Activated CD4-positive, alpha-beta T cell treated with anti-CD3 and anti-CD28 coated beads, Interleukin-2, amount 50 U/mL, for 4 hours (primary cell): Measurements from ENCODE around the gene ATP8A2.
"Not testable (repeated sequence)": the region's sequence is repeated elsewhere in the genome, so short reads cannot be mapped to it uniquely, and the experiment has no call there.

ENCODE experiments used
- DNase-seq, 2 experiments: peaks; one replicate each; pipeline ENCODE4 v3.0.0-alpha.2; 2020

ATP8A2 gene

DNA sequence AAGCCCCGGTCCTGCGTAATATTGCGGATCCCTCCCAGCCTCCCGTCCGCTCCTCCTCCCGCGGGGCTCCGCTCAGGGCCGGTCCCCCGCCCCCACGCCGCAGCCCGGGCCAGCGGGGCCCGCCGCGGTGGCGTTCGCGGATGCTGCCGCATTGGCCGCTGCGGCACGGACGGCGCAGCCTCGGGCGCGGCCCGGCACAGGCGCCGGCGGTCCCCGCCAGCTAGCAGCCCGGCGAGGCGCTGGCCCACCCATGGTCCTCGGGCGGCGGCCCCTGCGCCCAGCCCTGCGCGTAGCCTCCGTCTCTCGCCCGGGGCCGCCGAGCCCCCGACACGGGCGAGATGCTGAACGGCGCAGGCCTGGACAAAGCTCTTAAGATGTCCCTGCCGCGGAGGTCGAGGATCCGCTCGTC lies at the start of gene ATP8A2:
Gene ATP8A2 (plus strand): TSS at position 100 of the 409 bp plus-strand sequence. CDS start 239 bp downstream, at position 339.
- no peak for DNase-seq

DNA sequence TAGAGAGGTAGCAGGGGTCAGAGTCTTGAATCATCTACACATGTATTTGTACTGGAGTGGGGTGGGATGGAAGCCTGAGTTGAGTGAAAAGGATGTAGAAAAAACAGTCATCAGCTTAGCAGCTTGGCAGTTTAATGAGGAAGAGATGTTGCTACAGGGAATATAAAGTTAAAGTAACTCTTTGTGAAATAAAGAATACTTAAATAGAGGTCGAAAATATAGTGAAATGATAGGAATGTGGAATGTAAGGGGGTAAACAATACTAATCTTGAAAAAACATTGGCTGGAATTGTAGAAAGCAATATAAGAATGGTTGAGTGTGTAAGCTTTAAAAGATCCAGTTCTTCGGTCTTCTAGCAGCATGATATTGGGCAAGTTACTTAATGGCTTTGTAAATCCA lies 47.7 kb upstream of the ATP8A2 start:
- no peak for DNase-seq

DNA sequence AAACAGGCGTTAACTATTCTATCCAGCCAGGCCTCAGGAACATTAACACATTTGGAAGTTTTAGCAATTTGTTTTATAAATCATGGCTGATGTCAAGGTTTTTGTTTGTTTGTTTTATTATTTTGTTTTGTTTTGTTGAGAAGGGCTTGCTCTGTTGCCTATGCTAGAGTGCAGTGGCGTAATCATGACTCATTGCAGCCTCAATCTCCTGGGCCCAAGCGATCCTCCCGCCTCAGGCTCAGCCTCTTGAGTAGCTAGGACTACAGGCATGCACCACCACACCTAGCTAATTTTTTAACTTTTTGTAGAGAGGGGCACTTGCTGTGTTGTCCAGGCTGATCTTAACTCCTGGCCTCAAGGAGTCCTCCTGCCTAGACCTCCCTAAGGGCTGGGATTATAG lies 42.1 kb upstream of the ATP8A2 start:
- DNase-seq = no peak

DNA sequence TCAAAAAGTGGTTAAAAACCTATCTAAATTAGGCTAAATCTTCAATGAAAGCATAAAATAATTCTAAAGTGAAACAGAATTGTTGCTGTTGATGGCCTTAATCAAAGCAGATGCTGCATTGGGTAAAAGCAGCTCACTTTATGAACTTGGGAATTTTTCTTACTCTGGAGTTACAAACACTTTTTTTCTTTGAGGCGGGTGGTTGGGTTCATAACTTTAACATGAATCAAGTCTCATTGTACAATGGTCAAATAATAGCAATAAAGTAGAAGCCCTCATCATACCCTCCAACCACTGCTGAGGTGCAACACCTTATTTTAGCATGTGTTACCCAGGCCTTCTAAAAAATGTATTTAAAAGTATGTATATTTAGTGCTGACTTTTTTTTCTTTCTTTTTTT lies 41.2 kb upstream of the ATP8A2 start:
- DNase-seq = no peak

DNA sequence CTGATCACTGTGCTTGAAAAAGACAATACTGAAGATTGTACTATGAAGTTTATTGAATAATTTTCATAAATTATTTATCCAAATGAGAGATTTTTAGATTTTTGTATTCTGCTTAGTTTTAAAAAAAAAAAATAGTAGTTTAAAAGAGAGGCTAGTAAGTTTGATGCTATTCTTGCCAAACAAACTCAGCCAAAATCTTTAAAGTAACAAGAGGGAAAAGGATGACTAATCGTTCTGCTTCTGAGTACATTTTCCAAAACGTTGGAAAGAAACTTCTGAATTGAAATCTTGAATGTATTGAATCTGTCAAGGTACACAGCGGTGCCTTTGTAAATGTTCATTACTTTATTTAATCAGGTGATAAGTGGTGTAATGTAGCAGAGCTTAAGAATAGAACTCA lies 35.9 kb upstream of the ATP8A2 start:
- no peak for DNase-seq

DNA sequence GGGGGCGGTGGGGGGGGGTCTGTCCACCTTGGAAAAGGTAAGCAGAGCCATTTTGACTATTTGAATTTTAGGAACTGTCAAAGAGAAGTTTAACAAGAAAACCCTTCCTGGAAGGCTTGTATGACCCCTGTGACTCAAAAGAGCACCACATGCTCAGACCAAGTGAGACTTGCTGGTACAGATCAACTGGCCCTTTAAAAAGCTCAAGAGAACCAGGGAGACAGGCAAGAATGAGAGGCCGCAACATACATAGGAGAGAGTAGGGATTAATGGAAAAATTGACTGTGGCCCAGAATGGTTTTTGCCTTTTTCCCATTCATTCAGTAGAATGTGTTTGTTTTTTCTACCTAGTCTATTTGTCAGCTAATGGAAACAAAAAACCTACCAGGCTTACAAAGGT lies 26.2 kb upstream of the ATP8A2 start:
- DNase-seq = no peak

DNA sequence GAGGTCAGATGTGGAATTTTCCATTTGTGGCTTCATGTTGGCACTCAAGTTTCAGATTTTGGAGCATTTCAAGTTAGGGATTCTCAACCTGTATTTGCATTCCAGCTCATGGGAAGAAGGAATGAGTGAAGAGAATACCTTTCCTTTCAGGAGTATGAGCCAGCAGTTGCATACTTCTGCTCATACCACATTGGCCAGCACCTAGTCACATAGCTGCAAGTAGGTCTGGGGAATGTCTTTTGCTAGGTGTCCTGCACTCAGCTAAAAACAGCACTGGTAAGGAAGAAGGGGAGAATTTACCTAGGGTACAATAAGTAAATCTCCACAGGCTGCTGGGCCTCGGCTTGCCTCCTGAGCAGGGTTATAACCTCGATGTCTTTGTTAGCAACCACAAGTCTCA lies 24.6 kb upstream of the ATP8A2 start:
- DNase-seq = no peak

DNA sequence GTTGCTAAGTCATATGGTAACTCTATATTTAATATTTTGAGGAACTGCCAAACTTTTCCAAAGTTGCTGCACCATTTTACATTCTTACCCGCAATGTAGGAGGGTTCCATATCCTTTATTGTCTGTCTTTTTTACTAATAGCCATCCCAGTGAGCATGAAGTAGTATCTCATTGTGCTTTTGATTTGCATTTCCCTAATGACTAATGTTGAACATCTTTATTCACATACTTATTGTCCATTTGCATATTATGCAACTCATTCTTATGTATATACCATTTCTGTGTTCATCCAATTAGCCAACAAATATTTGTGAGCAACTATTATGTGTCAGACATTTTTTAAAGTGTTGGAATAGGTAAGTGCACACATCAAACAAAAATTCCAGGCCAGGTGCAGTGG lies 20.4 kb upstream of the ATP8A2 start:
- DNase-seq = no peak

DNA sequence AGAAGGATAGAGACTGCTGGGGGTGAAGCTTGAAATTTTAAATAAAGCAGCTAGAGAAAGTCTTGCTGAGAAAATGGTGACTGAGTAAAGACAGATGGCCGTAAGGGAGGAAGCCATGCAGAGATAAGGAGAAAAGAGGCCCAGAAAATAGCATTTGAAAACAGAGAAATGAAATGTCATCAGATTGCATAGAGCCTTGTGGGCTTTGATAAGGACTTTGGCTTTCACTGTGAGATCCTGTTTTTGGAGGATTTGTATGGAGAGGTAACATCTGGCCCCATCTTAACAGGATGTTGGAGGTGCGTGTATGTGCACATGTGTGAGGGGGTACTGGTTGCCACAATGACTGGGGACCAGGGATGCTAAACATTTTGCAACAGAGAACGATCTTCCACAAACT lies 19.5 kb upstream of the ATP8A2 start:
- DNase-seq = no peak

DNA sequence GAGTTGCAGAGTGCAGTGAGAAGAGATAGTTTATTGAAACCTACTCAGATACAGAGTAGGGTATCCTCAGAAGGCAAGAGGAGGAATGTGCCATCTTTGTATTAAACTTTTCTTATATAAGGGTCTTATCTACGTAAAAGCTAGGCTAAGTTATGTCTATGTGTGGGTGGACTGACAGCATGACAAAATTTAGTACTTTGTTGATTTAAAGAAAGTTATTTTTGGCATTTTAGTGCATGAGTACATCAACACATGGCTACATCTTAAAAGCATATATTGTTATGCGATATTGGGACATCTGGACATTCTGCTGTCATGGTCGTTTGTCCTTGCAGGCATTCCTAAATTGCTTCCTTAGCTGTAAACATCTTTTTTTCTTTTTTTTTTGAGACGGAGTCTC lies 19.0 kb upstream of the ATP8A2 start:
- no peak for DNase-seq

DNA sequence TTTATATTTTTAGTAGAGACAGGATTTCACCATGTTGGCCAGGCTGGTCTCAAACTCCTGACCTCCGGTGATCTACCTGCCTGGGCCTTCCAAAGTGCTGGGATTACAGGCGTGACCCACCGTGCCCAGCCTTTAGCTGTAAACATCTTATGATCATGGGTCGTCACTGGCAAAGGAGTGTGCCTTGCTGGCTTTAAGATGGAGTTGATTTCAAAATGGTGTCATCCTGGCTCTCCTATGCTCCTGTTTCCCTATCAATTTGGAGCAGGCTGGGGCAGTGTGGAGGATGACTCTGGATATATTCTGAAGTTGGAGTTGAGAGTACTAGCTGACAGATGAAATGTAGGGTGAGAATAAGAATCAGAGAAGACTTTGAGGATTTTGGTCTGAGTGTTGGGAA lies 18.4 kb upstream of the ATP8A2 start:
- no peak for DNase-seq

DNA sequence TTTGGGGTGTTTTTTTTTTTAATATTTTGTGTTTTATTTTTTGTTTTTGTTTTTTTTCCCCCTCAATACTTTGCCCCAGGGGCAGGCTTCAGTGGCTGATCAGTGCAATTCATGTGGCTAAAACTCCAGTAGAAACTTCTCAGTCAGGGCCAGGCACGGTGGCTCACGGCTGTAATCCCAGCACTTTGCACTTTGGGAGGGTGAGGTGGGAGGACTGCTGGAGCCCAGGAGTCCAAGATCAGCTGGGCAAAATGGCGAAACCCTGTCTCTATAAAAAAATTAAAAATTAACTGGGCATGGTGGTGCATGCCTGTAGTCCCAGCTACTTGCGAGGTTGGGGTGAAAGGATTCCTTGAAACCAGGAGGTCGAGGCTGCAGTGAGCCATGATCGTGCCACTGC lies 17.4 kb upstream of the ATP8A2 start:
- no peak for DNase-seq

DNA sequence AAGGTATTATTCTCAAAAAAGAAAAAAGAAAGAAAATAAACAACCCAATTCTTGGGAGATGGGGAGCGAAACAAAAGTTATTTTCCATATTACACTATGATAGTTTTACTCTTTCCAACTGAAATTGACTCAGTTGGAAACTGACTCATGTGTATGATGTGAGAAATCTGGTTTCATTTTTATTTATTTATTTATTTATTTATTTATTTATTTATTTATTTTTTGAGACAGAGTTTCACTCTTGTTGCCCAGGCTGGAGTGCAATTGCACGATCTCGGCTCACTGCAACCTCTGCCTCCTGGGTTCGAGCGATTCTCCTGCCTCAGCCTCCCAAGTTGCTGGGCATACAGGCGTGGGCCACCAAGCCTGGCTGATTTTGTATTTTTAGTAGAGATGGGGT lies 11.3 kb upstream of the ATP8A2 start:
- DNase-seq = not testable (repeated sequence)

DNA sequence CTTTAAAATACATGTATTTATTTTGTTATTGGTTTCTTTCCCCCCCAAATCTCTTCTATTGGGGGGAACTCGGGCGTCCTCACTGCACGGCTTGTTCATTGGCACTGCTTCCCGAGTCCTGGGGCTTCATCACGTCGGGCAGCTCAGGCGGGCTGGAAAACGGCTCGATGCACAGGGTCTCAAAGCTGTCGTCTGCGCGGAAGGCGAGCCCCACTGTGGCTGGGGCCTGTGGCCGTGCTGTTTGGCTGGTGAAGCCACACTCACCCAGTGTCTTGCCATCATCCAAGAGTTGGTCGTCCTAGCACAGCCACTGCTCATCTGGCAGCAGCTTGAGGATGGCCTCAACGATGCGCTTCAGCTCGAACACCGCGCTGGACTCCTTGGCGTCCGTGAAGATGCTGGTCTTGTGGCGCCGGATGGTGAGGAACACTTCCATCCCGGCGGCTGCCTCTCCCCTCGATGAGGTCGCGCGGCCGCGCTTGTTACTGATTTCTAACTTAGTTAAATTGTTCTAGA lies 6.0 kb upstream of the ATP8A2 start:
- DNase-seq = no peak

DNA sequence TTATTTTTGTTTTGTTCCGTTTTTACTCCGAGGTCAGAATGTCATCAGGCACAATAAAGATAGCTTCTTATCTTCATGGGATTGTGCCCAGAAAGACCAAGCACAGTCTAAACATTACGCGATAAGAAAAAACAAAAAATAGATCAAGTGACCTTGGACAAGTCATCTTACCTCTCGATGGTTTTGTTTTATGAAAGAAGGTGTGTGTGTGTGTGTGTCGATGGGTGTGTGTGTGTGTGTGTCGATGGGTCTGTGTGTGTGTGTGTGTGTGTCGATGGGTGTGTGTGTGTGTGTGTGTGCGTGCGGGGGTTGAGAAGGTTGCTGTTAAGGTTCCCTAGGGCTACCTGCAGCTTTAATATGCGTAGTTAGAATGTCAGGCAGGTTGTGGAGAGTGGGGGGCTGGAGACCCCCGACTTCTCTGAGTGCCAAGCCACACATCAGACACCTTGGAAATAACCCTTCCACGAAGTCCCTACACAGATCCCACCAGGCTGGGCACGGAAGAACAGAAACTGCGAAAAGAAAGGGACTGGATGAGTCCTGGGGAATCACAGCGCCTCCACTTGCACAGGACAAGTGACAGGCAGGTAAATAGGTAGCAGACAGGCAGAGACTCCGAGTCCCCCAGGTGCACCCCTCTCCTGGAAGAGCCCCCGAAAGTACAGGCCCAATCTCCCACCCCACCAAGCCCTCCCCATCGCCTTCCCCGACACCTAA lies 458 bp upstream of the ATP8A2 start:
- no peak for DNase-seq

DNA sequence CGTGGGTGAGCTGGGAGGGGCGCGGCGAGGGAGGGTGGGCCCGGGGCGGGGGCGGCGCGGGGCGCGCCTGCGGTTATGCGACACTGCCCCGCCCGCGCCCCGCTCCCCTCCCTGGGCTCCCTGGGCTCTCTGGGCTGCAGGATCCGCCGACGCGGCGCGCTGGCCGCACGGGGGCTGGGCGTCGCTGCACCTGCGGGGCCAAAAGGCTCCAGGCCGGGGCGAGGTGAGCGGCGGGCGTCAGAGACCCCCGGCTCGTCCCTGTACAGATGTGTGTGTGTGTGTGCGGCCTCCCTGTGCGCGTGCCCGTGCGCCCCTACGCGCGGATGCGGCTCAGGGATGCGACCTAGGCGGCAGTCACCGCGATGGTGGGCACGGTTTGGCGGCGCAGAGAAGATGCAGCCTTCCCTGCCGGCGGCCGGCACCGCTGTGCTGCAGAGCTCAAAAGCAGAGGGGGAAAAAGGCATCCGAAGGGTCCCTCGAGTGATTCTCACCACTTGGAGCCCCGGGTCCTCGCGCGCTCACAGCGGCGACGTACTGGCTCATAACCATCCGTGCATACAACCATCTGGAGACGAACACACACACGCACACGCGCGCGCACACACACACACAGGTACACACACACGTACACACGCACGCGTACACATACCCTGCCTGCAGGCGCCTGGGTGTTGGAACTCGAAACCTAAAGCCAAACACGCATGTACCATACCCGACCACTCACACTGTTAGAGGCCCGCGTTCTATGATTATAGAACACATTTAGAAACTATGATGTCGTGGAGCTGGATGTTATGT lies 709 bp downstream of the ATP8A2 start:
- no peak for DNase-seq

DNA sequence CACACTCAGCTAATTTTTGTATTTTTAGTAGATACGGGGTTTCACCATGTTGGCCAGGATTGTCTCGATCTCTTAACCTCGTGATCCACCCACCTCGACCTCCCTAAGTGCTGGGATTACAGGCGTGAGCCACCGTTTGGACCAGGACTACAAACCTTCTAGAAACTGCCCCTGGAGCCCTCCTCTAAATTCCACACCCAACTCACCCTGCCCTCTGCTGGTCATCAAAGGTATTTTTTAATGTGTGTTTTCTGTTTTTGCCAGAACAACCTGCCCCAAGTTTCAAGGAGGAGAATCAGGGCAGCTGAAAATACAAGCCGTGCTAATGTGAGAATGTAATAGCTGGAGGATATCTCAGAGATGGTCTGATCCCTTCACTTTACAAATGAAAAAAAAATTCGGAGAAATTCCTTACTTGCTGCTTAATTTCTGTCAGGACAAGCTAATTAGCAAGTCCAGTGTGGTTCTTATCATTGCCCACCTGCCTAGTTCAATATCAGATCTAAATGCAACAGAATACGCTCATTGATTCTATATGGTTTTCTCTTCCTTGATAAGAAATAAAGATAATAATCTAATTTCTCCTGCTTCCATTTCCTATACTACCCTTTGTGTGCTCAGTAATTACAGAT lies 4.1 kb downstream of the ATP8A2 start:
- peak in 1 of 2 experiments; percentile 13 for DNase-seq

DNA sequence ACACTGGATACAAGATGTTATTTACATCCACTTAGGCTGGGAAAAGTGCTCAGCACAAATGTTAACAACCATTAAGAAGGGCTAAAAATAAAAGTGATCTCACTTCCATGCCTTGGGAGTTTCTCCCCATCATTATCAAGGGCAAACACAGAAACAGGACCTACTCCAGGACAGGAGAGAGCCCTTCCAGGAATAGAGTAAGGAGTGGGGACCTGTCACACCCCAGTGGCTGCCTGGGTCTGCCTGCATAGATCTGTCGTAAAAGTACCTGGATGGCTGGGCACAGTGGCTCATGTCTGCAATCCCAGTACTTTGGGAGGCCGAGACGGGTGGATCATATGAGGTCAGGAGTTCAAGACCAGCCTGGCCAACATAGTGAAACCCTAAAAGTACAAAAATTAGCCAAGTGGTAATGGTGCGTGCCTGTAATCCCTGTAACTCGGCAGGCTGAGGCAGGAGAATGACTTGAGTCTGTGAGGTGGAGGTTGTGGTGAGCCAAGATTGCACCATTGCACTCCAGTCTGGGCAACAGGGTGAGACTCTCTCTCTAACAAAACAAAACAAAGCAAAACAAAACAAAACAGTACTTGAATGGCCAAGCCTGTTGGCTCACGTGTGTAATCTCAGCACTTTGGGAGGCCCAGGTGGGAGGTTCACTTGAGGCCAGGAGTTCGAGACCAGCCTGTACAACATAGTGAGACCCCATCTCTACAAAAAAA lies 5.6 kb downstream of the ATP8A2 start:
- DNase-seq = no peak

DNA sequence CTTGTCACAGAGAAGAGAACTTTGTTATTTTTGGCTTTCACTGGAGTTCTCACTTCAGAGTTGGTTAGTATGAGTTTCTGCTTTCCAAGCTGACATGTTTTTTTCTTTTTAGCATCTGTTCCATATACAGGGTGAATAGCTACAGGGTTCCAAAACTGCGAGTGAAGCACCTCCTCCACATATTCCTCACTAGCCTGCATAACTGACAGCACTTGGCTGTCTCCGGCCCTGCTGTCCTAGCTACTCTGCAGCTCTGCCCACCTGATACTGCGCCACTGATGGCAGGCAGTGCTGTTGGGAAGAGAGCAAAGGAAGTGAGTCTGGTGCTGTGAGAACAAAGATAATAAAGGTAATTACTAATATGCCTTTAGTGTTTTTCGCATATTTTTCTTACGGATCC lies 6.8 kb downstream of the ATP8A2 start:
- DNase-seq = no peak

DNA sequence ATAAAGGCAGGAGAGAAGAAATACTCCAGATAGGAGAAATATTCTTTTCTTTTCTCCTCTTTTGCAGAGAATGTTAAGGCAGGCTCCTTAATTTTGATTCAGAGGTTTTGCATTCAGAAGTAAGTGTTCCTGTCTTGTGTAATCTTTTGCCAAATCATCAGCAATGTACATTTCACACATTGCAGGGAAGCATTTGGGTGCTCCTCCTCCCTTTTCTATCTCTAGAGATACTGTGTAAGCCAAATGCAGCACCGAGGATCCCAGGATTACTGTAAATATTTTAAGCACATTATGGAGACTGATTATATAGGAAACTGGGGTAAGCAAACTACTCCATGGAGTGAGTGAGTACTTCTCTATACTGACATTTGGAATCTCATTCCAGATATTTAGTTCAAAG lies 7.2 kb downstream of the ATP8A2 start:
- DNase-seq = no peak

DNA sequence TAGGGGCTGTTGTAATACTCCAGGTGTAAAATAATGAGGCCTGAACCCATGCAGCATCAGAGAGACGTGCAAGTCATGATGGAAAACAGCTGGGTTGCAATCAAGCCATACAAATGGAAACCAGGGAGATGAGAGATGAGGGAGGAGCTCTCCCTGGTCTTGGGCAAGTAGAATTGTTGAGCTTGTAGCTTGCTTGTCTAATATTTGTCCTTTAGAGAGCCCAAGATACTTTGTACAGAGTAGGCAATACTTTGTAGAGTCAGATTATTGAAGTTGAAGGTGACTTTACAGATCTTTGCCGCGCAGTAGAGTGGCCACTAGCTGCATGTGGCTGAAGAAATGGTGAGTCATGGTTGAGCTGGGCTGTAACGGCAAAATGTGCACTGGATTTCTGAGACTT lies 8.3 kb downstream of the ATP8A2 start:
- DNase-seq = no peak

DNA sequence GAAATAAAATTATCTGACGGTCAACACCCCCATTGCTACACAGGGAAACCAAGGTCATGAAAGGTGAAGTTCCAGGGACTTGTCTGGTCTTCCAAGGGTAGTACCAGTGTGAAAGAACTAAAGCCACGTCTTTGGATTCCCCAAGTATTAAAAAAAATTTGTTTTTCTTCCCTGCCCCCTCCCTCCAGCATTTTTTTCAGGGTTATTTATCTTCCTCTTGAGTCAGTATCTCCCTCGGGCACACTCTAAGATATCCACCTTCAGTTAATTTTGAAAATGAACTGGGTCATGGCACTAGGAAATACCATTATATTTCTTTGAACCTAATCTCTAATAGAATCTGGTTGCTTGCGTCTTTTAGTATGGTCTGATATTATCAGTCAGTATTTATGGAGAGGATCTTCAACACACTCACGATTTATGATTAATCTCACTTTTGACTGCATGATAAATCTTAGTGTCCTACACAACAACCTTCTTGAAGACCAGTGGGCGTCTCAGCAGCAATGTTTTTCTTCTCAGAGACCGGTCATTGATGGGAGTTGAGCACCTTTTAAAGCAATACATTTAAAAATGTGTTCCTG lies 9.1 kb downstream of the ATP8A2 start:
- DNase-seq = no peak
